Measurements from ENCODE around the gene DCAF4L1.

DCAF4L1 gene

GRCh38 chr4:41998019-41998418 is 16.5 kb downstream of the DCAF4L1 start:
- CTCF ChIA-PET, result interaction anchor here (0.5 kb wide), 1 partner anchor 41 kb away, joined by 3 read pairs; no protein-coding TSS in a partner anchor

GRCh38 chr4:41999321-41999720 is 17.8 kb downstream of the DCAF4L1 start:
- POLR2A ChIA-PET, result no interaction called here
- peaks cover 2 to 16% (median 3%) of the 10 kb centered on the region in 4 experiments for H3K36me3 ChIP-seq (ENCODE audit: control insufficient read depth in 4 of 4, insufficient read depth in 4 of 4, low read length in 3 of 4)

More at GRCh38 chr4:41998019-41998418, 16.5 kb downstream of the DCAF4L1 start:
- Histone ChIP-seq H3K4me1 (ENCODE audit: control extremely low read depth in 1 of 4, control insufficient read depth in 4 of 4, insufficient read depth in 4 of 4, low read length in 3 of 4) (no peaks in the 10 kb centered on the region), H3K36me3 (ENCODE audit: control insufficient read depth in 4 of 4, insufficient read depth in 4 of 4, low read length in 3 of 4) (peaks cover 2 to 10% (median 3%) of the 10 kb centered on the region in 4 experiments), H3K27ac (ENCODE audit: insufficient read depth in 1 of 2, low read depth in 1 of 2, low read length in 2 of 2, poor library complexity in 1 of 2, severe bottlenecking in 2 of 2) (no peak overlapping the region), H3K27me3 (replicated peaks in 2 of 5; ENCODE audit: control insufficient read depth in 4 of 5, insufficient read depth in 5 of 5, low read length in 4 of 5) (no peaks in the 10 kb centered on the region), H3K9me3 (ENCODE audit: control extremely low read depth in 1 of 5, control insufficient read depth in 4 of 5, insufficient read depth in 2 of 5, low read depth in 1 of 5, low read length in 4 of 5) (no peaks in the 10 kb centered on the region), H3K4me3 (ENCODE audit: control insufficient read depth in 1 of 7, extremely low read depth in 1 of 7, insufficient read depth in 4 of 7, low read depth in 2 of 7, low read length in 6 of 7) (no peak overlapping the region)
- DNase-seq, result no peak
- POLR2A ChIA-PET, result no interaction called here
- WGBS (ENCODE audit: insufficient coverage), result 100% methylated on average over 2 of the region's 3 CpGs

GRCh38 chr4:42008011-42008786 is 26.6 kb downstream of the DCAF4L1 start:
- no peak for DNase-seq
- Histone ChIP-seq H3K9me3 (ENCODE audit: control extremely low read depth in 1 of 5, control insufficient read depth in 4 of 5, insufficient read depth in 2 of 5, low read depth in 1 of 5, low read length in 4 of 5) (no peaks in the 10 kb centered on the region), H3K36me3 (ENCODE audit: control insufficient read depth in 4 of 4, insufficient read depth in 4 of 4, low read length in 3 of 4) (peaks cover 5 to 21% (median 10%) of the 10 kb centered on the region in 4 experiments), H3K27ac (ENCODE audit: insufficient read depth in 1 of 2, low read depth in 1 of 2, low read length in 2 of 2, poor library complexity in 1 of 2, severe bottlenecking in 2 of 2) (no peak overlapping the region), H3K4me3 (ENCODE audit: control insufficient read depth in 1 of 7, extremely low read depth in 1 of 7, insufficient read depth in 4 of 7, low read depth in 2 of 7, low read length in 6 of 7) (no peak overlapping the region), H3K4me1 (ENCODE audit: control extremely low read depth in 1 of 4, control insufficient read depth in 4 of 4, insufficient read depth in 4 of 4, low read length in 3 of 4) (no peaks in the 10 kb centered on the region), H3K27me3 (replicated peaks in 2 of 5; ENCODE audit: control insufficient read depth in 4 of 5, insufficient read depth in 5 of 5, low read length in 4 of 5) (no peaks in the 10 kb centered on the region)
- ChIA-PET CTCF (interaction anchor here (1.3 kb wide), 1 partner anchor 17 kb away, joined by 3 read pairs; no protein-coding TSS in a partner anchor), POLR2A (no interaction called here)
- WGBS (ENCODE audit: insufficient coverage), result 93% methylated on average over 3 of the region's 3 CpGs

More at GRCh38 chr4:41999321-41999720, 17.8 kb downstream of the DCAF4L1 start:
- H3K4me1 ChIP-seq (ENCODE audit: control extremely low read depth in 1 of 4, control insufficient read depth in 4 of 4, insufficient read depth in 4 of 4, low read length in 3 of 4), result no peaks in the 10 kb centered on the region
- DNase-seq, result no peak
- H3K9me3 ChIP-seq (ENCODE audit: control extremely low read depth in 1 of 5, control insufficient read depth in 4 of 5, insufficient read depth in 2 of 5, low read depth in 1 of 5, low read length in 4 of 5), result no peaks in the 10 kb centered on the region
- no peaks in the 10 kb centered on the region for H3K27me3 ChIP-seq (replicated peaks in 2 of 5; ENCODE audit: control insufficient read depth in 4 of 5, insufficient read depth in 5 of 5, low read length in 4 of 5)
- no peak overlapping the region for H3K27ac ChIP-seq (ENCODE audit: insufficient read depth in 1 of 2, low read depth in 1 of 2, low read length in 2 of 2, poor library complexity in 1 of 2, severe bottlenecking in 2 of 2)
- no peak overlapping the region for H3K4me3 ChIP-seq (ENCODE audit: control insufficient read depth in 1 of 7, extremely low read depth in 1 of 7, insufficient read depth in 4 of 7, low read depth in 2 of 7, low read length in 6 of 7)
- CTCF ChIA-PET, result no interaction called here

- Histone ChIP-seq H3K4me1 (ENCODE audit: control extremely low read depth in 1 of 4, control insufficient read depth in 4 of 4, insufficient read depth in 4 of 4, low read length in 3 of 4) (no peaks in the 10 kb centered on the region), H3K4me3 (ENCODE audit: control insufficient read depth in 1 of 7, extremely low read depth in 1 of 7, insufficient read depth in 4 of 7, low read depth in 2 of 7, low read length in 6 of 7) (no peak overlapping the region), H3K27me3 (replicated peaks in 2 of 5; ENCODE audit: control insufficient read depth in 4 of 5, insufficient read depth in 5 of 5, low read length in 4 of 5) (no peaks in the 10 kb centered on the region), H3K36me3 (ENCODE audit: control insufficient read depth in 4 of 4, insufficient read depth in 4 of 4, low read length in 3 of 4) (peaks cover 2 to 13% (median 5%) of the 10 kb centered on the region in 4 experiments), H3K27ac (ENCODE audit: insufficient read depth in 1 of 2, low read depth in 1 of 2, low read length in 2 of 2, poor library complexity in 1 of 2, severe bottlenecking in 2 of 2) (peak overlapping the region in 1 of 2 experiments; percentile 5), H3K9me3 (ENCODE audit: control extremely low read depth in 1 of 5, control insufficient read depth in 4 of 5, insufficient read depth in 2 of 5, low read depth in 1 of 5, low read length in 4 of 5) (no peaks in the 10 kb centered on the region)
- DNase-seq, result no peak
- CTCF ChIA-PET, result interaction anchor here (1.7 kb wide), 1 partner anchor 20 kb away, joined by 4 read pairs; no protein-coding TSS in a partner anchor
- WGBS (ENCODE audit: insufficient coverage), result 100% methylated on average over 1 of the region's 2 CpGs
- POLR2A ChIA-PET, result no interaction called here
These were observed 33.9 kb downstream of the DCAF4L1 start for GRCh38 chr4:42015438-42015837.

- ChIA-PET POLR2A (no interaction called here), CTCF (interaction anchor here (1.4 kb wide), 1 partner anchor 134 kb away, joined by 3 read pairs; the partner anchor contains the start of gene BEND4)
These were observed 36.9 kb downstream of the DCAF4L1 start for GRCh38 chr4:42018451-42018850.

More at GRCh38 chr4:42018451-42018850, 36.9 kb downstream of the DCAF4L1 start:
- Histone ChIP-seq H3K9me3 (ENCODE audit: control extremely low read depth in 1 of 5, control insufficient read depth in 4 of 5, insufficient read depth in 2 of 5, low read depth in 1 of 5, low read length in 4 of 5) (no peaks in the 10 kb centered on the region), H3K27me3 (replicated peaks in 2 of 5; ENCODE audit: control insufficient read depth in 4 of 5, insufficient read depth in 5 of 5, low read length in 4 of 5) (no peaks in the 10 kb centered on the region), H3K4me3 (ENCODE audit: control insufficient read depth in 1 of 7, extremely low read depth in 1 of 7, insufficient read depth in 4 of 7, low read depth in 2 of 7, low read length in 6 of 7) (no peak overlapping the region), H3K4me1 (ENCODE audit: control extremely low read depth in 1 of 4, control insufficient read depth in 4 of 4, insufficient read depth in 4 of 4, low read length in 3 of 4) (no peaks in the 10 kb centered on the region), H3K27ac (ENCODE audit: insufficient read depth in 1 of 2, low read depth in 1 of 2, low read length in 2 of 2, poor library complexity in 1 of 2, severe bottlenecking in 2 of 2) (no peak overlapping the region), H3K36me3 (ENCODE audit: control insufficient read depth in 4 of 4, insufficient read depth in 4 of 4, low read length in 3 of 4) (peaks cover 2 to 16% (median 12%) of the 10 kb centered on the region in 4 experiments)
- DNase-seq, result no peak
- 100% methylated on average over 1 of the region's 2 CpGs for WGBS (ENCODE audit: insufficient coverage)

Measured in common myeloid progenitor, CD34-positive (primary cell).